GM12878 (cell line): ENCODE data around the gene CRYZL1. TPM values are rescaled to one million over a fixed set of nuclear protein-coding genes. Genes with fewer than 3 reads are reported as not detected.

Source experiments
- ATAC-seq: fragments of 200-7000 bp; cut with Tn5 transposase; 3 replicates; pipeline ENCODE4 v1.9.1; 2020; ENCODE audit warnings: mild to moderate bottlenecking, moderate library complexity
- BruUV-seq: library from RNA; stranded (reverse); fragments of 400-500 nt; replicated peaks from 2 replicates; lab custom pipeline; 2021; lab: Mats Ljungman, UMichigan
- CTCF ChIA-PET: fragments of 300-600 bp; sonication (Branson Sonifier 250); formaldehyde crosslinking; extraction: SDS; loops from one replicate; lab custom pipeline; 2021; ENCODE audit warnings: inconsistent platforms; lab: Yijun Ruan, JAX
- POLR2A ChIA-PET: fragments of 350-600 bp; formaldehyde crosslinking; extraction: SDS; loops from one replicate; lab custom pipeline; 2021; ENCODE audit warnings: inconsistent platforms; lab: Charles Lee
- RAD21 ChIA-PET: fragments of 300-600 bp; sonication (Branson Sonifier 250); formaldehyde crosslinking; loops from one replicate; lab custom pipeline; 2023; ENCODE audit warnings: antibody characterized with exemption; ENCODE audit not compliant: unreplicated experiment; lab: Charles Lee
- SMC1A ChIA-PET: fragments of 300-600 bp; sonication (Branson Sonifier 250); formaldehyde crosslinking; loops from one replicate; lab custom pipeline; 2023; ENCODE audit not compliant: unreplicated experiment, uncharacterized antibody; lab: Charles Lee
- DNase-seq: peaks from one replicate; pipeline ENCODE4 v3.0.0-alpha.2; 2011; ENCODE audit warnings: low read depth, low spot score
- FAIRE-seq: peaks from 3 replicates; lab custom pipeline; 2011; peaks lifted over from hg19 to GRCh38; lab: Jason Lieb, UNC
- H2AFZ ChIP-seq: 2 replicates; pipeline ENCODE4 v1.6.0; 2011; ENCODE audit warnings: low read depth, low read length, control low read depth; ENCODE audit not compliant: control insufficient read depth
- H3K27ac ChIP-seq: 2 replicates; pipeline ENCODE4 v1.5.1; 2011; ENCODE audit warnings: control low read depth; ENCODE audit not compliant: control insufficient read depth, insufficient read depth
- H3K27me3 ChIP-seq, 2 experiments: replicated peaks in 1 of 2; 2 replicates each; pipeline versions ENCODE4 v1.6.0 to v1.6.1; 2011; ENCODE audit warnings: low read length in 1 of 2; ENCODE audit not compliant: control insufficient read depth in 2 of 2, insufficient read depth in 2 of 2
- H3K36me3 ChIP-seq, 2 experiments: 2 replicates each; pipeline ENCODE4 v1.5.1; 2011; ENCODE audit warnings: low read length in 1 of 2; ENCODE audit not compliant: control insufficient read depth in 2 of 2, insufficient read depth in 2 of 2
- H3K4me1 ChIP-seq: 2 replicates; pipeline ENCODE4 v1.6.1; 2011; ENCODE audit warnings: mild to moderate bottlenecking, low read length, moderate library complexity, mixed read lengths; ENCODE audit not compliant: control insufficient read depth, insufficient read depth
- H3K4me2 ChIP-seq: 2 replicates; pipeline ENCODE4 v1.6.0; 2011; ENCODE audit warnings: control low read depth; ENCODE audit not compliant: control insufficient read depth, insufficient read depth
- H3K4me3 ChIP-seq: fragments of 200-600 bp; sonication (generic); 2 replicates; pipeline ENCODE4 v1.5.1; 2016
- H3K79me2 ChIP-seq: 2 replicates; pipeline ENCODE4 v1.6.0; 2011; ENCODE audit warnings: low read length; ENCODE audit not compliant: control insufficient read depth, insufficient read depth
- H3K9ac ChIP-seq: 2 replicates; pipeline ENCODE4 v1.8.0; 2011; ENCODE audit warnings: low read length, control low read depth, mixed read lengths; ENCODE audit not compliant: control insufficient read depth, insufficient read depth
- H3K9me3 ChIP-seq: replicated peaks from 3 replicates; pipeline ENCODE4 v1.5.1; 2011; ENCODE audit warnings: mild to moderate bottlenecking, low read length; ENCODE audit not compliant: control insufficient read depth, insufficient read depth
- H4K20me1 ChIP-seq: 2 replicates; pipeline ENCODE4 v1.6.0; 2011; ENCODE audit not compliant: control insufficient read depth, insufficient read depth
- ATF2 ChIP-seq: IDR thresholded peaks from 2 replicates; pipeline ENCODE4 v1.6.1; 2012; ENCODE audit warnings: low read length, inconsistent platforms
- NKRF ChIP-seq: fragments of 450-650 bp; conservative IDR thresholded peaks from 2 replicates; pipeline ENCODE4 v1.6.1; 2017; ENCODE audit warnings: mild to moderate bottlenecking, moderate library complexity
- WGBS: methylation state at CpG from one replicate; pipeline ENCODE4 v1.1.6; 2016; ENCODE audit warnings: low lambda C conversion rate; ENCODE audit not compliant: insufficient replicate concordance, insufficient coverage; ENCODE audit errors: missing lambda C conversion rate; 5-methylcytosine and 5-hydroxymethylcytosine counted together
- in situ Hi-C: fragments of 300-500 bp; cut with MboI; formaldehyde crosslinking; loops from 9 replicates; pipeline ENCODE4 v1.14.3; 2018; ENCODE audit warnings: mixed read lengths
- intact Hi-C: fragments of 100-400 bp; cut with micrococcal nuclease; formaldehyde crosslinking; loops from one replicate; pipeline ENCODE4 v1.14.2; 2022; ENCODE audit not compliant: unreplicated experiment
- polyA plus RNA-seq, 11 experiments: library from polyadenylated mRNA; depleted of rRNA in 4 of 11; unstranded in 6 of 11; stranded (reverse) in 5 of 11; fragments of >200 nt; fragmentation: Nextera tagmentation in 4 of 11; fragmentation: Illumina TruSeq in 1 of 11; extraction: Ambion mirVana in 4 of 11; extraction: Trizol in 1 of 11; gene quantifications; 1 replicate in 1 of 11; 2 replicates in 10 of 11; pipeline versions ENCODE4 v1.2.1 to v1.2.3, GENCODE V29; 2011 to 2016; ENCODE audit warnings: inconsistent platforms in 2 of 11, missing spikeins in 2 of 11, low read depth in 1 of 11
- total RNA-seq, 4 experiments: library from RNA; depleted of rRNA in 3 of 4; stranded (reverse); fragments of >200 nt in 3 of 4; fragmentation: Illumina TruSeq in 1 of 4; extraction: Trizol in 1 of 4; gene quantifications; 2 replicates each; pipeline versions ENCODE4 v1.2.1 to v1.2.3, GENCODE V29; 2013 to 2021

Gene CRYZL1
- total and polyA plus RNA-seq, 10 of the 15 experiments (the other 5 are each of a cell fraction or from before 2014, with no cell fraction given), result 14.3 to 72.4 (median 30.7) TPM

GRCh38 chr21:33670076-33670978, 28.8 kb upstream of the CRYZL1 start:
- no TSS peak for BruUV-seq
- Histone ChIP-seq H4K20me1 (no peaks in the 10 kb centered on the region), H3K27ac (no peak overlapping the region), H2AFZ (no peak overlapping the region), H3K27me3 (no peaks in the 10 kb centered on the region), H3K9ac (no peak overlapping the region), H3K36me3 (no peaks in the 10 kb centered on the region), H3K4me3 (no peak overlapping the region), H3K4me1 (no peaks in the 10 kb centered on the region), H3K4me2 (no peak overlapping the region), H3K79me2 (no peaks in the 10 kb centered on the region), H3K9me3 (no peaks in the 10 kb centered on the region)
- FAIRE-seq (no peak), ATAC-seq (no peak), DNase-seq (no peak)
- 46% methylated on average over 6 of the region's 6 CpGs for WGBS
- POLR2A ChIA-PET, result no interaction called here
- RAD21 ChIA-PET, result no interaction called here
- intact Hi-C loops, result no loop called here
- CTCF ChIA-PET, result no interaction called here
- SMC1A ChIA-PET, result no interaction called here
- in situ Hi-C loops, result no loop called here
- no peak for TF ChIP-seq NKRF
- TF ChIP-seq ATF2, result no peak
